Common myeloid progenitor, CD34-positive (primary cell): ENCODE results near the gene VSTM4.
A peak's percentile ranks its signal among the peaks of the same experiment; 100 is the strongest.

Source experiments
- CTCF ChIA-PET: fragments of 350-600 bp; sonication (Branson Sonifier 250); formaldehyde crosslinking; loops from one replicate; lab custom pipeline; 2021; ENCODE audit warnings: antibody characterized with exemption; lab: Charles Lee
- POLR2A ChIA-PET: fragments of 350-600 bp; sonication (Branson Sonifier 250); formaldehyde crosslinking; loops from one replicate; lab custom pipeline; 2021; ENCODE audit warnings: antibody characterized with exemption; lab: Charles Lee
- DNase-seq, 3 donors: peaks; one replicate each; pipeline versions ENCODE4 v3.0.0 to v3.0.0-alpha.2; 2013
- H3K27ac ChIP-seq, 2 experiments: 1 replicate in 1 of 2; 2 replicates in 1 of 2; pipeline ENCODE4 v1.7.0; 2013; ENCODE audit warnings: inconsistent platforms in 2 of 2, low read length in 2 of 2, mild to moderate bottlenecking in 2 of 2, low read depth in 1 of 2, moderate library complexity in 1 of 2; ENCODE audit not compliant: severe bottlenecking in 2 of 2, insufficient read depth in 1 of 2, poor library complexity in 1 of 2
- H3K27me3 ChIP-seq, 5 experiments: replicated peaks in 2 of 5; 1 replicate in 3 of 5; 2 replicates in 2 of 5; pipeline versions ENCODE4 v1.6.1 to v1.7.0; 2013; ENCODE audit warnings: low read length in 4 of 5, mild to moderate bottlenecking in 2 of 5, moderate library complexity in 2 of 5, inconsistent platforms in 1 of 5; ENCODE audit not compliant: insufficient read depth in 5 of 5, control insufficient read depth in 4 of 5
- H3K36me3 ChIP-seq, 4 experiments: 1 replicate in 2 of 4; 2 replicates in 2 of 4; pipeline versions ENCODE4 v1.6.1 to v1.7.0; 2013; ENCODE audit warnings: low read length in 3 of 4, control low read depth in 1 of 4, mild to moderate bottlenecking in 1 of 4; ENCODE audit not compliant: control insufficient read depth in 4 of 4, insufficient read depth in 4 of 4
- H3K4me1 ChIP-seq, 4 experiments: 1 replicate in 3 of 4; 2 replicates in 1 of 4; pipeline versions ENCODE4 v1.6.1 to v1.7.1; 2013; ENCODE audit warnings: low read length in 3 of 4, mild to moderate bottlenecking in 3 of 4, control low read depth in 1 of 4, inconsistent platforms in 1 of 4, moderate library complexity in 1 of 4; ENCODE audit not compliant: control insufficient read depth in 4 of 4, insufficient read depth in 4 of 4; ENCODE audit errors: control extremely low read depth in 1 of 4
- H3K4me3 ChIP-seq, 7 experiments: 1 replicate in 4 of 7; 2 replicates in 3 of 7; pipeline versions ENCODE4 v1.5.1 to v1.7.0; 2013; ENCODE audit warnings: mild to moderate bottlenecking in 7 of 7, low read length in 6 of 7, moderate library complexity in 6 of 7, inconsistent platforms in 2 of 7, low read depth in 2 of 7, control low read depth in 1 of 7; ENCODE audit not compliant: insufficient read depth in 4 of 7, control insufficient read depth in 1 of 7; ENCODE audit errors: extremely low read depth in 1 of 7
- H3K9me3 ChIP-seq, 5 experiments: 1 replicate in 4 of 5; 2 replicates in 1 of 5; pipeline versions ENCODE4 v1.6.1 to v1.7.1; 2013; ENCODE audit warnings: low read length in 4 of 5, mild to moderate bottlenecking in 2 of 5, inconsistent platforms in 1 of 5, low read depth in 1 of 5, moderate library complexity in 1 of 5; ENCODE audit not compliant: control insufficient read depth in 4 of 5, insufficient read depth in 2 of 5; ENCODE audit errors: control extremely low read depth in 1 of 5
- WGBS: methylation state at CpG from one replicate; pipeline ENCODE4 v1.1.5; 2013; ENCODE audit not compliant: insufficient coverage; 5-methylcytosine and 5-hydroxymethylcytosine counted together

VSTM4 gene

GRCh38 chr10:49160814-49161213 is 45.5 kb upstream of the VSTM4 start:
- Histone ChIP-seq H3K4me3 (no peak overlapping the region), H3K36me3 (peaks cover 0 to 74% (median 0%) of the 10 kb centered on the region in 4 experiments), H3K9me3 (no peaks in the 10 kb centered on the region), H3K27me3 (no peaks in the 10 kb centered on the region), H3K4me1 (peaks cover 0 to 9% (median 3%) of the 10 kb centered on the region in 4 experiments), H3K27ac (no peak overlapping the region)
- WGBS, result 100% methylated on average over 5 of the region's 5 CpGs
- CTCF ChIA-PET, result interaction anchor here (0.9 to 5.1 kb wide), 7 partner anchors 9 to 522 kb away, joined by 3 to 52 read pairs (median 7); no protein-coding TSS in a partner anchor
- POLR2A ChIA-PET, result no interaction called here
- DNase-seq, result no peak

GRCh38 chr10:49160110-49160509 is 44.8 kb upstream of the VSTM4 start:
- DNase-seq, result no peak
- peaks cover 0 to 9% (median 3%) of the 10 kb centered on the region in 4 experiments for H3K4me1 ChIP-seq
- peaks cover 0 to 74% (median 0%) of the 10 kb centered on the region in 4 experiments for H3K36me3 ChIP-seq
- H3K4me3 ChIP-seq, result no peak overlapping the region
- H3K9me3 ChIP-seq, result no peaks in the 10 kb centered on the region
- 100% methylated on average over 3 of the region's 5 CpGs for WGBS
- H3K27ac ChIP-seq, result no peak overlapping the region
- CTCF ChIA-PET, result no interaction called here
- POLR2A ChIA-PET, result no interaction called here
- no peaks in the 10 kb centered on the region for H3K27me3 ChIP-seq

- Histone ChIP-seq H3K27ac (no peak overlapping the region), H3K4me1 (peaks cover 0 to 9% (median 3%) of the 10 kb centered on the region in 4 experiments), H3K27me3 (no peaks in the 10 kb centered on the region), H3K4me3 (no peak overlapping the region), H3K36me3 (peaks cover 0 to 65% (median 0%) of the 10 kb centered on the region in 4 experiments), H3K9me3 (no peaks in the 10 kb centered on the region)
- POLR2A ChIA-PET, result no interaction called here
- no CpG with 5 or more reads among the region's 3 CpGs for WGBS
- DNase-seq, result no peak
- CTCF ChIA-PET, result interaction anchor here (1.4 kb wide), 1 partner anchor 501 kb away, joined by 6 read pairs; no protein-coding TSS in a partner anchor
These were observed 43.6 kb upstream of the VSTM4 start for GRCh38 chr10:49158915-49159314.

GRCh38 chr10:49158404-49158803 is 43.1 kb upstream of the VSTM4 start:
- CTCF ChIA-PET, result interaction anchor here (1.4 kb wide), 1 partner anchor 500 kb away, joined by 6 read pairs; no protein-coding TSS in a partner anchor
- Histone ChIP-seq H3K4me3 (no peak overlapping the region), H3K36me3 (peaks cover 0 to 60% (median 0%) of the 10 kb centered on the region in 4 experiments), H3K27me3 (no peaks in the 10 kb centered on the region), H3K9me3 (no peaks in the 10 kb centered on the region), H3K27ac (no peak overlapping the region), H3K4me1 (peaks cover 0 to 9% (median 3%) of the 10 kb centered on the region in 4 experiments)
- peak in 2 of 3 donors; percentile 31 to 49 for DNase-seq
- POLR2A ChIA-PET, result no interaction called here
- 60% methylated on average over 3 of the region's 7 CpGs for WGBS

GRCh38 chr10:49157229-49157628 is 41.9 kb upstream of the VSTM4 start:
- 92% methylated on average over 2 of the region's 3 CpGs for WGBS
- POLR2A ChIA-PET, result no interaction called here
- Histone ChIP-seq H3K36me3 (peaks cover 0 to 48% (median 0%) of the 10 kb centered on the region in 4 experiments), H3K27ac (no peak overlapping the region), H3K27me3 (no peaks in the 10 kb centered on the region), H3K4me1 (peaks cover 0 to 9% (median 3%) of the 10 kb centered on the region in 4 experiments), H3K4me3 (no peak overlapping the region), H3K9me3 (no peaks in the 10 kb centered on the region)
- DNase-seq, result peak in 1 of 3 donors; percentile 46
- CTCF ChIA-PET, result no interaction called here

- 96% methylated on average over 5 of the region's 6 CpGs for WGBS
- H3K27me3 ChIP-seq, result no peaks in the 10 kb centered on the region
- POLR2A ChIA-PET, result no interaction called here
- peaks cover 5 to 16% (median 10%) of the 10 kb centered on the region in 4 experiments for H3K4me1 ChIP-seq
- CTCF ChIA-PET, result interaction anchor here (1.7 to 2.4 kb wide), 3 partner anchors 9 to 14 kb away, joined by 3 to 7 read pairs (median 4); no protein-coding TSS in a partner anchor
- no peak overlapping the region for H3K27ac ChIP-seq
- no peak overlapping the region for H3K4me3 ChIP-seq
- H3K9me3 ChIP-seq, result peaks cover 0 to 2% (median 0%) of the 10 kb centered on the region in 5 experiments
- H3K36me3 ChIP-seq, result peaks cover 0 to 27% (median 0%) of the 10 kb centered on the region in 4 experiments
- no peak for DNase-seq
These were observed 39.3 kb upstream of the VSTM4 start for GRCh38 chr10:49154641-49155040.

- H3K27me3 ChIP-seq, result no peaks in the 10 kb centered on the region
- peaks cover 0 to 24% (median 0%) of the 10 kb centered on the region in 4 experiments for H3K36me3 ChIP-seq
- WGBS, result 100% methylated on average over 1 of the region's 1 CpG
- peaks cover 0 to 2% (median 0%) of the 10 kb centered on the region in 5 experiments for H3K9me3 ChIP-seq
- no peak overlapping the region for H3K4me3 ChIP-seq
- H3K27ac ChIP-seq, result no peak overlapping the region
- CTCF ChIA-PET, result interaction anchor here (1.0 to 1.9 kb wide), 2 partner anchors 10 to 13 kb away, joined by 3 to 5 read pairs; no protein-coding TSS in a partner anchor
- DNase-seq, result no peak
- H3K4me1 ChIP-seq, result peaks cover 5 to 16% (median 10%) of the 10 kb centered on the region in 4 experiments
- POLR2A ChIA-PET, result no interaction called here
These were observed 38.6 kb upstream of the VSTM4 start for GRCh38 chr10:49153971-49154370.
